ENCODE results near the gene PM20D2.

The PM20D2 gene

DNA sequence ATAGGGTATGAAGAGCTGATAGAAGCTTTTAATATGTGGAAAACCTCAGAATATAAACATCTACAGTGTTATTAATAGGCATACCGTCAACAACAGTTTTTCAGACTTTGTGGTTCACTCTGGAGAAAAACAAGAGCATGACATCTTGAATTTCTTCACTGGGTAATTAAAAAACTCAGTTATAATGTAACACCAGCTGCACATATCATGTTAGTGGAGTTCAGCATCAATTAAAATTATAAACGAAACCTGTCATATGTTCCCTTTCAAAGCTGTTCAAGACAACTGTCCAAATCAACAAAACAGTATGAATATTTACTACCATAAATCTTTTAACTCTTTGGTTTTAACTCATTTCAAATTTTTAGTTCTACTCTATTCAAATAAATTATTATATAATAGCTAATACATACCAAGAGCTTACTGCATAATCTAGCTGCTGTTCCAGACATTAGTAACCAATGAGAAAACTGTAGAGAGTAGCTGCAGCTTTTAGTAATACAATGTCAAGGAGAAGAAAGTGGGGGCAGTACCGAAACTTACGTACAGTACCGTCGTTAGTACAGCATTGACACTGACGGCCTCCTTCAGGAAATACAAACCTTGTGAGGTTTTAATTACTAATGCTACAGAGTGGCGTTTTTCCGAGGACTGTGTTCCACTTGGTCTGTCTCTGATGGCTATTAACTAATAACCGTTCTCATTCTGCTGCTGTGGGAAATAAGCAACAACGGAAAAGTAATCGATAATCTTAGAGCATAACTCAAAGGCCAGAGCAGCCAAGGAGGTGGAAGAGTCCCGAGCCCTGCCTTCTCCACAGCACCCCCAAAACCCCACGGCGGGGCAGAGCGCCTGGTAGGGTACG, 532 bp upstream of the PM20D2 start:
- DNase-seq: no peak

DNA sequence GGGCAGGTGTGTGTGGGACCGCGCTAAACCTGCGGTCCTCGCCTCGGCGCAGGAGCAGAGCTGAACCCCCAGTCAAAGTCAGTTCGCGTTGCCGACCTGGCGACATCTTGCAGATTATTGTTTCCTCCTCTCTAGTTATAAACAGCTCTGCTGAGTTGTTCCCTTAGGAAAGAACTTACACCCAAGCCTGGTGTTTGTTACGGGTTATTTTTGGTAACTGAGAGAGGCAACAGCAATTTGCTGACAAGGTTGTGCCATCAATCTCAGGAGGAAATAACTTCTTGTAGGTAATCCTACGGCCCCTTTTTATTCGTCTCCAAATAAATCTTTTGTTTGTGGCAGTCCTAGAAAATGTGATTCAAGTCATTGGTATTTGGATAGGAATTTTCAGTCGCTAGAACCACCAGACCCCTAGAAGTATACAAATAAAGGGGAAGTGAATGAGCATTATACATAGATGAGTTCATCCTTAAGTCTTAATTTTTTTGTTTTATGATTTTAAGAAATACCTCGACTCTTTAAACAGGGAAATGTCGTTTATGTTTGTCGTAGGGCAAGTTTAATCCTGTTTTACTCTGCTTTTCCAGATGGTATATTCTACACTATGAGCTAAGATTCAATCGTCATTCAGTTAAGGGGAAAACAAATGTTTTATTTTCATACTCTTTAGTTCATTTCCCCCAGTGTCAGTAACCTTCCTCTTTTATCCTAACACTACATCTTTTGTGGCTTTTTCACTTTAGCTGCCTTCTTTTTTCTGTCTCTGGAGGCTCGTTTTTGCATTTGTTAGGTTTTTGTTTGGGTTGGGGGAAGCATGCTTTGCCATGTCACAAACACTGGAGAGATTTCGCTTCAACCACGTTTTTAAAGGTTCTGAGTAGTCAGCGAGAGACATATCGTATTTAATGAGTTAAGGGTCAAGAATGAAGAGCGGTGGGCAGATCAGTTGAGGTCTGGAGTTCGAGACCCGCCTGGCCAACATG, 1.2 kb downstream of the PM20D2 start:
- no peak for DNase-seq

DNA sequence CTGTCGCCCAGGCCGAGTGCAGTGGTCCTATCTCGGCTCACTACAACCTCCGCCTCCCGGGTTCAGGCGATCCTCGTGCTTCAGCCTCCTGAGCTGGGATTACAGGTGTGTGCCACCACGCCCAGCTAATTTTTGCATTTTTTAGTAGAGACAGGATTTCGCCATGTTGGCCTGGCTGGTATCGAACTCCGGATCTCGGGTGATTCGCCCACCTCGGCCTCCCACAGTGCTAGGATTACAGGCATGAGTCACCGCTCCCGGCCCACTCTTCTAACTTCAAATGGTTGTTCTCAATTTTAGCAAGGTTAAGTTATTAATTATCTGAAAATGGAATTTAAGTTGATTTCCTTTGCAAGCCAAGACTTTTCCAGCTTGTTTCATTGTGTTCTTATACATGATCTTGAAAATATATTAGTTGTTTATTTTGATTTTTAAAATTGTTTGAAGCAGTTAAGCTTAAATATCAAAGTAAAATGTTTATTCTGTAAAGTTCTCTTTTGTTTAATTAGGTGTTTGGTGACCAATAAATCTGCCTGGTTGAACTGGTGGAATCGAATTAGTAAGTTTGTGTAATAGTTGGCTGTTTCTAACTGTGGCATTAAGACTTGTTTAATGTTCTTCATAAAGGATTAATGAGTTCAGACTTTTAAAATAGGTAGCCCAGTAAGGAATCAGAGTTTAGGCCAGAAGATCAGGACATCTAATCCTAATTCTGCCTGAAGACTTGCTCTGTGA, 2.3 kb downstream of the PM20D2 start:
- no peak for DNase-seq

DNA sequence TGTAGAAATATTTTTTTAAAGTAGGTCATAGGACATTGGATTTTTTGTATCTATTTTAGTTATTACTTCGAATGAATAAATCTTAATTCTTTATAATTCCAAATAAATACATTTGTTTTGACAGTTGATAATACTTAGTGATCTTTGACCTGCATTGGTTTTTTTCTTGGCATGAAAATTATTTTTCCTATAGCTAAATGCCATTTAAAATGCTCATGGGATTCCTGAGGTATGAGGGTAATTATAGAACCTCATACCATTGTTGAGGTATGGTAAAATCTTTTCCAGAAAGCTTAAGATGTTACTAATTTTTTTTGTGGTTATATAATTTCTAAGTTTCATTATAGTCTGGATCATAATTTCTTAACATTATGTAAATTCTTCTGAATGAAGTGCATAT, 8.3 kb downstream of the PM20D2 start:
- DNase-seq: no peak

DNA sequence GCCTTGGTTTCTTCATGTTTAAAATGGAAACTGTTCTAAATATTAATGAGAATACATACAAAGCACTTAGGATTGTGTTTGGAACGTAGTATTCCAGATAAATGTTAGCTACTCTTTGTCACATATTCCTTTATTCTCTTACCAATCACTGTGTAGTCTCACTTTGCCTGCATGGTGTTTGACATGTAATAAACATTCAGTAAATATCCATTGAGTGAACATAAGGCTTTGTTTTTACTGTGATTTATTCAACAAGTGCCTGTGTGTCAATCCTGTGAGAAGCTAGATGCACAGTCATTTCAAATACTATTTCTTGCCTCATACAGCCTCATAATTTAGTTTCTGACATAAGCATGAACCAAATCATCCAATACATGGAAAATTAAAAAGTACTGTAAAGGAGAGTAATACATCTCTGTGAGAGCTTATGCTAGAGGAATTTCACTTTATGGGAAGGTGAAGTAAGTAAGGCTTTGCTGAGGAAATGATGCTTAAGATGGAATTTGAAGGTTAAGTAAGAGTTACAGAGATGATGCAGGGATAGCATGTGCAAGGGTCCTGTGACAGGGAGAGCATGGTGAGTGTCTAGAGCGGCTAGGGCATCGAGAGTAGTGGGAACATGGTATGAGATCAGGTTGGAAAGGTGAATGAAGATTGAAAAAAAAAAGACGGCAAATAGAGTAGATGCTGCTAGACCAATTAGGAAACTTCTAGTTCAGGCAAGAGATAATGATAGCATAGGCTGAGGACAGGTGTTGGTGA, 14.7 kb downstream of the PM20D2 start:
- no peak for DNase-seq

DNA sequence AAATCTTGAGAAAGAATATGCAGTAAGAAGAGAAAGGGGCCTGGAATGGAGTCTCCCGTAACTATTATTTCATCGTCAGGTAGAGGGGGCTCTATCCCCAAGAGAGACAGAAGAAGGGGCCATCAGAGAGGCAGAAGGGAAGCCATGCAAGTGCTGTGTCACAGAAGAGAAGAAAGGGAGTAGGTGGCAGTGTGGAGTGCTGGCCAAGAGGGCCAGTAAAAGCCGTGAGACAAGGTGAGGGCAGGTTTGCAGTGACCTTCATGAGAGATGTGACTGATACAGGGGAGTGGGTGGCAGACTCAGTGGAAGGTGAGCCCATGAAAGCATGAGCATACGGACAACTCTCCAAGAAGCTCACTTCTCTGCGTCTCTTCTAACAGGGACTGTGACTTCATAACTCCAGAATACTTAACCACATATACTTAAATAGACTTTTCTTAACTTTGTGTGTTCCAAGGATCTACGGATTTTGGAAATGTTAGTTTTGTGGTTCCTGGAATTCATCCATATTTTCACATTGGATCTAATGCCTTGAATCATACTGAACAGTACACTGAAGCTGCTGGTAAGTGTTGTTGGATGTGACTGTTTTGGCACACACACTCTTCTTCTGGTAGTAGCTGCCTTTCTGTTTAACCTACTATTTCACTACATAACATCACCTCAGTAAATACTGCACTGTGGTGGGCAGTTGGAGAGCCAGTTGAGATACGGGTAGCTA, 15.6 kb downstream of the PM20D2 start:
- DNase-seq: no peak

DNA sequence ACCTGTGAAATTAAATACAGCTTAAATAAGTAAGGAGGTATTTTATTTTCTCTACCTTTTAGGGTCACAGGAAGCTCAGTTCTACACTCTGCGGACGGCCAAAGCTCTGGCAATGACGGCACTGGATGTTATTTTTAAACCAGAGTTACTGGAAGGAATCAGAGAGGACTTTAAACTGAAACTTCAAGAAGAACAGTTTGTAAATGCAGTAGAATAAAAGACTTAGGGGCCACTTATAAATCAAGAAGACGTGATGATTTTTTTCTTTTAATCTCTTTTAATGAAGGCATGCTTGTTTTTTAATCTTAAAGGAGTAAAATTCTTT, 16.2 kb downstream of the PM20D2 start:
- no peak for DNase-seq

DNA sequence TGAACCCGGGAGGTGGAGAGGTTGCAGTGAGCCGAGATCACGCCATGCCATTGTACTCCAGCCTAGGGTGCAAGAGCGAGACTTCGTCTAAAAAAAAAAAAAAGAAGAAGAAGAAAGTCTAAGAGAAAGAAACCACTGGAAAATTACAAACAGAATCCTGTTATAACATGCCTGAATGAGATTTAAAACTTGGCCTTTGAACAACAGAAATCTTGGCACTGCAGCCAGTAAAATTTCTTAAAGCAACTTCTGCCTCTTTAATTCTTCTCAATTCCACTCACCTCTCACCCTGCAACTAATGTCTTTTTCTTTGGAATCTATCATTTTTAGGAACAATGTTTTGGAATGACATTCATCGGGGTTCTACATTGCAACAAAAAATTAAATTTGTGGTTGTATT, 26.3 kb downstream of the PM20D2 start:
- DNase-seq: no peak

DNA sequence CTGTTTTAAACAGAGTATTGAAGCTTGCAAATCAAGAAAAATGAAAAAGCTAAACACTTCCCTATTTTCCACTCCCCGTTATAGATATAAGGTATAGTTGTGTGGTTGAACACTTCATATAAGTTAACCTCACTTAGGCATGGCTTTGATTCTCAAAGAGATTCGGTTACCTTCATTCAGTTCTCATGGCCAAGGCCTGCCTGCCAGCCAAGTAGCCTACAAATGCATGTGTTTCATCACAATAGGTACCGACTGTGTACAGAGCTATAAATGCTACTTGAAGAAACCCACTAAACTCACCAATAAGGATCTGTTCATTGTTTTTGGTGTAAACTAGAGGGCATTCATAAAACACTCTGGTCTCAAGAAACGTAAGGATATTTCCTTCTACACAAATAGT, 27.8 kb downstream of the PM20D2 start:
- no peak for DNase-seq

DNA sequence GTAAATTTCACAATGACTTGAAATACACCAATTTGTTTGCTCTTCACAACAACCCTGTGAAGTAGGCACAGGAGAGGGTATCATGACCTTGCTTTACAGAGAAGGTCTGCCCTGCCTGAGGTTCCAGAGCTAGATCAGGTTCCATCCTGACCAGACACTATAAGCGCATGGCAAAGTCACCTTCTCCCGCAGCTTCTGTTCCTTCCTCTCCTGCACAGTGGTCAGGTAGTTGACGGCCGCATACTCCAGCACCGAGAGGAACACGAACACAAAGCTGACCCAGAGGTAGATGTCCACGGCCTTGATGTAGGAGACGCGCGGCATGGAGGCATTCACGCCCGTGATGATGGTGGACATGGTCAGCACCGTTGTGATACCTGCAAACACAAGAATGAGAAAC, 34.3 kb downstream of the PM20D2 start:
- DNase-seq: no peak

DNA sequence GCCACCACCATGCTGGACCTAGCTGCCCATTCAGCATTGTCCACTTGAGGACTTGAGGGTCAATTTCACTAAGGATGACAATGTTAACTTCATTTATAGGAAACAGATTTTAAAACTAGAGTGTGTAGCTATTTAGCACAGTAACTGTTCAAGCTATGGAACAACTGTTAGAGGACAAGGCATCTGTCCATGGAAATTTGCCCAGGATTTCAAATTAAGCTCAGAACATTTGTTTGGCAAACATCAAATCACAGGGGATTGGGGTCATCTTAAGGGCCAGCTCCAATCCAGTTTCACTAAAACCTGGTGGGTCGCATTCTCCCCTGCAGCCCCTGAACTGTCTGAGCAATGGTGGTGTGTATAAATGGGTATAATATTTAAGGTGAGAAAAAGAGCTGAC, 35.1 kb downstream of the PM20D2 start:
- no peak for DNase-seq

DNA sequence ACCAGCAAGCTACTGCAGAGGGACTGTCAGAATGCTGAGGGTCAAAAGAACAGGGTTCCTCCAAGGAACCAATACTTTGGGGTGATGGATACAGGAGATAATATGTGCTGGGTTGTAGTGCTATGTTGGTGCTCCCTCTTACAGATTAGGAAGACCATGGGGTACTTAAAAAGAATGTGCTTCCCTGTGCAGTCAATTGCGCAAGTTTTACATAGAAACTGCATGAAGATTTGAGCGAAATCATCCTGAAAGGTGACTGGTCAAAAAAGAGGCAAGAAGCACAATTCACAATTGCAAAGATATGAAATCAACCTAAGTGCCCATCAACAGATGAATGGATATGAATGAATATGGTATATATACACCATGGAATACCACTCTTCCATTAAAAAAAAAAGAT, 37.4 kb downstream of the PM20D2 start:
- DNase-seq: no peak

DNA sequence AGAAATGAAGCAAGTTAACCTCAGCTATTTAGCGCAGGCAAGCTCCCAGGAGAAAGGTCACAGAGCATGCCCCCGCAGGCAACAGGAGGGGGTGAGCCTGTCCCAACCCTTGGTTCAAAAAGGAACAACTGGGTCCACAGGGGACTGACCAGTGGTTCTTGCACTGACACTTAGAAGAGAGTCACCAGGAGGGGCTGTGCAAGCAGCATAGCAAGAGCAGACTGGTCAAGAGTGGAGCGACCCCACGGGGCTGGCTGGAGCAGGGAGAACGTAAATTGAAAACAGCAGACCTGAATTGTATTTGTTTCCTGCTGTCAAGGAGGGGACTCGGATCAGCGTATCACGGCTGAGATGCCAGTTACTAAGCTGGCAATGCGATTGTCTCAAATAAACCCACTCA, 38.5 kb downstream of the PM20D2 start:
- no peak for DNase-seq

DNA sequence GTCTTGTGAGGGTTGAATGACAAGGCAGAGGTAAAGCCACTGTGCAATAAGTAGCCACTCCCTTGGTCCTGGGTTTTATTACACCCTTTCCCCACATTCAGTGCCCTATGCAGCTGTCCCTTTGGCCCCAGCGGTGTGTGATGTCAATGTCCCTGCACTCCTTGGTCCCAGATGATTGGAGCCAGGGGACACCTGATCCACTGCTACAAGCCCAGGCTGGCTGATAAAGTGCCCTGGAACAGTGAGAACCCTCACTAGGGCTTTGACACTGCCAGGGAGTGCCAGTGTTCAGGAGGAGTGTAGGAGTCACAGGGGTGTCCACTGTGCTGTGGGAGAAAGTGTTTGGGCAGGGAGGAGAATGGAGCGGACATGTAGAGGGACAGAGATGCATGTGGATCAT, 40.9 kb downstream of the PM20D2 start:
- no peak for DNase-seq

DNA sequence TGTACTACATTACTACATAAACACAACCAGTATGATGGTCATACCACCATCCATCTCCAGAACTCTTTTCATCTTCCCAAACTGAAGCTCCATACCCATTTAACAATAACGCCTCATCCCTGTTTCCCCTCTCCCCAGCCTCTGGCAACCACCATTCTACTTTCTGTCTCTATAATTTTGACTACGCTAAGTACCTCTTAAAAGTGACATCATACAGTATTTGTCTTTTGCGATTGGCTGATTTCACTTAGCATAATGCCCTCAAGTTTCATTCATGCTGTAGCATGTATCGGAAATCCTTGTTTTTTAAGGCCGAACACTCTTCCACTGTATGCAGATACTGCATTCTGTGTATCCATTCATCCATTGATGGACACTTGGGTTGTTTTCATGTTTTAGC, 41.6 kb downstream of the PM20D2 start:
- DNase-seq: no peak

DNA sequence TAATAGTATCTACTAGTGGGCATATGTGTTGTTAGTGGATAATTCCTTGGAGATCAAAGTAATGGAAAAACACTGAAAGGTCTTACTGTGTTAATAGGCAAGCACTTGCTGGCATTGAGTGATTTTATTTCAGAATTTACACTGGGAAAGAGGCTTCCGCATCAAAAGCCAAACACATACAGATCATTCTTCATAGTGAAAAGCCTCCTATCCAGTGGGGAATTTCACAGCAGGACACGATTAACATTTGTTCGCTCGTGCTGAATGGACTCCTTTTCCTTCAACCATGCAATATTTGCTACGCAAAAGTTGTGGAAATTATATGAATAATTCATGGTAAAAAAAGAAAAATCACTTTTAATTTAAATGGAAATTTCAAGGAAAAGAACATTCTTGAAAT, 44.9 kb downstream of the PM20D2 start:
- no peak for DNase-seq

DNA sequence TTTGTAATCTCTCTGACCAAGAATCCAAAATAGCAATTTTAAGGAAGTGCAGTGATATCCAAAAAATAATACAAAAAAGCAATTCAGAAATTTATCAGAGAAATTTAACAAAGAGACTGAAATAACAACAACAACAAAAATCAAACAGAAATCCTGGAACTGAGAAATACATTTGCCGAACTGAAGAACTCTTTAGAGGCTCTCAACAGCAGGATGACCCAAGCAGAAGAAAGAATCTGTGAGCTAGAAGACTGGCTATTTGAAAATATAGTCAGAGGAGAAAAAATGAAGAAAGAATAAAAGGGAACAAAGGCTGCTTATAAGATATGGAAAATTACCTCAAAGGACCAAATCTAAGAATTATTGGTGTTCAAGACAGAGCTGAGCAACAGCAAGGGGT, 48.7 kb downstream of the PM20D2 start:
- no peak for DNase-seq

DNA sequence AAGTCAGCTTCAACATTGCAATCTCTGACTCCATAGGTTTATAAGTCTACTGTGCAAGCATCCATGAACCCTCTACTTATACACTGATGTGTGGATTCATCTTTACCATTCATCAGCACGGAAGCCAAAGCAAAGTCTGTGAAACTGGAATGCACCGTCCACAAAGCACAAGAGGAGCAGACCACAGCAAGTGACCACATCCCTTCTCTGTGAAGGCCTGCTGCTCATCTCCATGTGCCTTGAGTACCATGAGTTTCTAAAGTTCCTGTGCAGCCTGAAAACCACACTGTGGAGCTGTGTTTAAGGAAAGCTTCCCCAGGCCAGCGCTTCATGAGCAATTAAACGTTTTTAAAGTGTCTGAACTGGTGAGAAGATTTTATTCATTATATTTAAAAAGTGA, 51.3 kb downstream of the PM20D2 start:
- no peak for DNase-seq

DNA sequence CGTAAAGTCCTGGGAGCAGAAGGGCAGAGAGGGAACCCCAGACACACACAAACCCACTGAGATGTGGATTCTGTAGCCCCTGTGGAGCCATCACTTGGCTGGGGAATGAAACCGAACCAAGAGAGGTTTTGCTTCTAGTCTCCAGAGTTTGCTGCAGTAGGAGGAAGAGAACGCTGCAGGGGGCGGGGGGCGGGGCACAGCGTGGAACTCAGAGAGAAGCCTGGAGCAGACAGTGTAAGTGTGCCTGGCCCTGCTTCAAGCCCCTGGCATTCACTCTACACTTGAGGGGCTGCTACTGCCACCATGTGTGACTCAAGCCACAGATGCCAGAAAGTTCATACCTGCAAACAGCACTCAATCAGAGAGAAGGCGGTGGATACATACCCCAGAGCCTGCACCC, 52.4 kb downstream of the PM20D2 start:
- DNase-seq: no peak

DNA sequence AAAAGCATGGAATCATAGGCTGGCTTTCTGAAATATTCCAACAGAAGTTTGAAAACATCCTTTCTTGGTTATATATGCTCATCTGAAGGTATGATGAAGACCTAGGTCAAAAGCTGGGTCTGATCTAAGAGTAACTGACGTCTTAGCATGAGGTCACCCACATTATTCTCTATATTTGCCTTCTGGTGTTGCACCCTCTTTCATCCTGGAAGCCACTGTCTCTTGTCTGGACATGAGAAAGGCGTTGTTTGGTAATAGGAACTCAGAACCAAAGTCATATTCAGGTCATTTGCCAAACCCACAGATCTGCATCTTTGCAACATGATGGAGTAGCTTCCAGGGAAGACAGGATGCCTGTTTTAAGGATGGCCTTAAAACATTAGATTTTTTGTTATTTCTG, 53.7 kb downstream of the PM20D2 start:
- no peak for DNase-seq

DNA sequence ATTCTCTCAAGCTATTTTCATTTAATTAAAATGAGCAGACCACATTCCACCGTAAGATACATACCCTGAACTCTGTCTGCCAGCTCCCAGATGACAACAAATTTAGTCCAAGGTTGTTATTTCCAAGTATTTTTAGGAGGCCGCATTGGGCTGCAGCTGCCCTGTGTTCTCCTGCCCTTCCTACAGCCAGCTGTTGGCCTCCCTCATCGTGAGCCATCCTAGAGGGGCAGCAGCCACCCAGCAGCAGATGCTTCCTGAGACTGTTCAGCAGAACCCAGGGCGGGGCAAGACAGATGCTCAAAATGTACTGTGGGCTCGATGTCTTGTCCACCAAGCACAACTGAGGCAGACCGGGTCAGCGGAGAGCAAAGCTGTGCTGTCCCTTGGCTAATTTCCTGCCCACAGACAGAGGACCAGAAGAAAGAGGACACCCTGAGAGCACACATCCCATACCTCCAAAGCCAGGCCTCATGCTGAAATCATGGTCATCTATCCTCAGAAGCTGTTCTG, 54.9 kb downstream of the PM20D2 start:
- DNase-seq: no peak

DNA sequence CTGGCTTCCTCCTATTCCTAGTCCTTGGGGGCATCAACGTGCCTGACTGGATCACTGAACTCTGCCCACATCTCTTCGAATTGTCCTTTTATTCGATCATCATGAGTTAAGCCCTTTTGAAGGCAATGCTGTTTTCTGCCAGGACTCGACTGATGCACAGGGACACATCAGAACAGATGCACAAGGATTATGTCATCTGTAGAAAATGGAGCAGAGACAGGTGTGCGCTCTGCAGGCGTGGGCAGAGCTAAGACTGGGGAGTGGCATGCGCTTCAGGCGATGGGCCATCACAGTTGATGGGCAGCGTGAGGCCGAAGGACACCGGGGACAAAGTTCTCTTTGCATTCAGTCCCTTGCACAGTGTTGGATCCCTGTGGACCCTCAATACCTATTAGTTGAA, 58.2 kb downstream of the PM20D2 start:
- DNase-seq: no peak

Measured in cortex of kidney (tissue), 1 donor.